22Rv1 (cell line): ENCODE results near the gene FIGLA.
"Not testable (repeated sequence)": the region's sequence is repeated elsewhere in the genome, so short reads cannot be mapped to it uniquely, and the experiment has no call there.

Source experiments
- H3K27ac ChIP-seq: fragments of 450-650 bp; 2 replicates; pipeline ENCODE4 v1.5.1; 2017
- CTCF ChIP-seq: fragments of 450-650 bp; IDR thresholded peaks from 2 replicates; pipeline ENCODE4 v1.5.1; 2017; ENCODE audit warnings: mild to moderate bottlenecking
- ZFX ChIP-seq: fragments of 450-650 bp; IDR thresholded peaks from 2 replicates; pipeline ENCODE4 v1.6.1; 2017; ENCODE audit warnings: antibody characterized with exemption, borderline replicate concordance

FIGLA gene

GRCh38 chr2:70744397-70744796 lies 46.0 kb downstream of the FIGLA start:
- H3K27ac ChIP-seq, result no peak overlapping the region
- TF ChIP-seq CTCF (no peak), ZFX (no peak)

- TF ChIP-seq CTCF, result no peak
These were observed 46.8 kb downstream of the FIGLA start for GRCh38 chr2:70743677-70744076.

GRCh38 chr2:70743068-70743467 lies 47.4 kb downstream of the FIGLA start:
- no peak overlapping the region for H3K27ac ChIP-seq
- TF ChIP-seq CTCF, result no peak
- TF ChIP-seq ZFX, result no peak

More at GRCh38 chr2:70743677-70744076, 46.8 kb downstream of the FIGLA start:
- H3K27ac ChIP-seq, result no peak overlapping the region

GRCh38 chr2:70739492-70739891 lies 51.0 kb downstream of the FIGLA start:
- not testable (repeated sequence) for H3K27ac ChIP-seq

- TF ChIP-seq ZFX (no peak), CTCF (no peak)
- H3K27ac ChIP-seq, result no peak overlapping the region
These were observed 52.3 kb downstream of the FIGLA start for GRCh38 chr2:70738159-70738558.

- H3K27ac ChIP-seq, result no peak overlapping the region
- TF ChIP-seq CTCF, result no peak
- no peak for TF ChIP-seq ZFX
These were observed 55.4 kb downstream of the FIGLA start for GRCh38 chr2:70735071-70735470.

GRCh38 chr2:70733646-70734180 lies 56.7 kb downstream of the FIGLA start:
- TF ChIP-seq ZFX, result no peak
- TF ChIP-seq CTCF, result no peak
- no peak overlapping the region for H3K27ac ChIP-seq
